IPS-15b (cell line): ENCODE results near the gene ETV3.
"Not testable (repeated sequence)": the region's sequence is repeated elsewhere in the genome, so short reads cannot be mapped to it uniquely, and the experiment has no call there.

Experiments
- H3K27me3 ChIP-seq: one replicate; pipeline ENCODE4 v1.6.1; 2013; ENCODE audit warnings: low read length; ENCODE audit not compliant: control insufficient read depth, insufficient read depth
- H3K36me3 ChIP-seq: one replicate; pipeline ENCODE4 v1.6.1; 2013; ENCODE audit warnings: low read length; ENCODE audit not compliant: control insufficient read depth, insufficient read depth
- H3K4me1 ChIP-seq: one replicate; pipeline ENCODE4 v1.6.1; 2013; ENCODE audit warnings: mild to moderate bottlenecking, low read length; ENCODE audit not compliant: control insufficient read depth, insufficient read depth
- H3K4me3 ChIP-seq: one replicate; pipeline ENCODE4 v1.5.1; 2013; ENCODE audit warnings: low read depth, low read length
- H3K9ac ChIP-seq: one replicate; pipeline ENCODE4 v1.6.1; 2013; ENCODE audit warnings: low read depth, mild to moderate bottlenecking, low read length
- H3K9me3 ChIP-seq: one replicate; pipeline ENCODE4 v1.6.1; 2013; ENCODE audit warnings: mild to moderate bottlenecking, low read length; ENCODE audit not compliant: control insufficient read depth, insufficient read depth

Gene ETV3

DNA sequence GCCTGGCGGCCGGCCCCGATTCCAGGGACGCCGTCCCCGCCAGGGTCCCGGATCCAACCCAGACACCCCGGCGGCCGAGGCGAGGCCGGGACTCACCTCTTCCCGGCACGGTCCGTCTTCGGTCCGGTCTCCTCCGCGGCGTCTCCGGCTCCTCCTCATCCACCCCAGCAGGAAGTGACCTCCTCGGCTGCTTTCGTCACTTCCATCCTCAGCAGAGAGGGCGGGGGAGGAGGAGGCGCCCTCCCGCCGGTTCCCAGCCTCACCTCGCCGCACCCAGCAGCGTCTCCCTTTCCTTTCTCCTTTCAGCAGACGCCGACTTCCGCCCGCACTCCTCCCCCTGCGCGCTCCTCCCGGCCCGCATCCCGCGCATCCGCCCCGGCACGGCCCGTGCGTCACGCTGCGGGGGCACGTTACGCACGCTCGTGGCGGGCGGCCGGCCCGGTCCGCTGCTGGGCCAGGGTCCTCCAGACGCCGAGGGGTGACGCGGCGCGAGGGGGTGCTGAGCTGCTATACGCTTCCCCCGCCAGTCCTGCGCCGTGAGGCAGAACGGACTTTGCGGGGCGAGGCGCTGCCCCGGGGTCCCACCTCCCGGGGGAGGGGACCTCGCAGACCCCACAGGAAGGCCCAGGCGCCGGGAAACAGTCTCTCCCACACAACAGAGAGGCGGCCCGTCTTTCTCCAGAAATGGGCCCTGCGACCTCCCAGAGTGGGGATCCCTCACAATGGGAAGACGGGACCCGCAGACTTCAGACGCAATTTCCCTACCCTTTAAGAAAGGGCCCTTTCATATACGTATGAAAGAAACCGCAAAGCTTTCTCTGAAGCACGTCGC is at the start of gene ETV3:
ETV3 (minus strand) TSS at position 176 of the 832 bp plus-strand sequence. CDS start 2,043 bp downstream, outside the sequence.
- Histone ChIP-seq H3K27me3 (no peaks in the 10 kb centered on the region), H3K36me3 (peaks cover 13% of the 10 kb centered on the region), H3K4me3 (peak within 1 kb of the TSS; percentile 80), H3K9ac (peak within 1 kb of the TSS; percentile 86), H3K9me3 (no peaks in the 10 kb centered on the region), H3K4me1 (peaks cover 19% of the 10 kb centered on the region)

- no peaks in the 10 kb centered on the region for H3K9me3 ChIP-seq
- H3K27me3 ChIP-seq: no peaks in the 10 kb centered on the region
- H3K36me3 ChIP-seq: no peaks in the 10 kb centered on the region
- H3K9ac ChIP-seq: no peak overlapping the region
- no peaks in the 10 kb centered on the region for H3K4me1 ChIP-seq
- no peak overlapping the region for H3K4me3 ChIP-seq
Observed at GRCh38 chr1:157186281-157186992, 48.2 kb upstream of the ETV3 start.

- H3K9ac ChIP-seq: no peak overlapping the region
- no peaks in the 10 kb centered on the region for H3K27me3 ChIP-seq
- no peaks in the 10 kb centered on the region for H3K9me3 ChIP-seq
- H3K36me3 ChIP-seq: no peaks in the 10 kb centered on the region
- no peak overlapping the region for H3K4me3 ChIP-seq
- no peaks in the 10 kb centered on the region for H3K4me1 ChIP-seq
Observed at GRCh38 chr1:157183870-157184269, 45.7 kb upstream of the ETV3 start.

GRCh38 chr1:157182371-157182770 is 44.2 kb upstream of the ETV3 start:
- H3K4me3 ChIP-seq, H3K9ac ChIP-seq, H3K9me3 ChIP-seq, H3K36me3 ChIP-seq, H3K27me3 ChIP-seq, H3K4me1 ChIP-seq: not testable (repeated sequence)

- Histone ChIP-seq H3K27me3 (no peaks in the 10 kb centered on the region), H3K36me3 (no peaks in the 10 kb centered on the region), H3K4me1 (no peaks in the 10 kb centered on the region), H3K9me3 (no peaks in the 10 kb centered on the region), H3K4me3 (no peak overlapping the region), H3K9ac (no peak overlapping the region)
Observed at GRCh38 chr1:157181790-157182189, 43.6 kb upstream of the ETV3 start.

GRCh38 chr1:157181258-157181657 is 43.1 kb upstream of the ETV3 start:
- no peak overlapping the region for H3K9ac ChIP-seq
- H3K27me3 ChIP-seq: no peaks in the 10 kb centered on the region
- H3K4me1 ChIP-seq: no peaks in the 10 kb centered on the region
- H3K4me3 ChIP-seq: no peak overlapping the region
- H3K36me3 ChIP-seq: no peaks in the 10 kb centered on the region
- H3K9me3 ChIP-seq: no peaks in the 10 kb centered on the region

DNA sequence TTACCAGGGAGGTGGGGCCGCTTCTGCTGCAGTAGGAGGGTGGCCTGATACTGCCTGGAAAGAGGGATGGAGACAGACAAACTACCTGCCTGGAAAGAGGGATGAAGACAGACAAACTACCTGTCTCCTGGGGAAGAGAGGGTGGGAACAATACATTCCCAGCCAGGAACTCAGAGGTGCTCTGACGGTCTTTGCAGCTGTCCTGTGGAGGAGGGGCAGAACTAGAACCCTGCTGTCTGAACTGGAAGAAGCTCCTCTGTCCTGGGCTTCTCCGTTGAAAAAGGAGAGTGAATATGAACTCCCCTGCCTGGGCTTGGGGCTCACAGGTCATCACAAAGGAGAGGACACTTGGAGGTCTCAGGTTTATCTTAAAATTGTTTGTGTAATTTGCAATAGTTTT is 40.3 kb upstream of the ETV3 start:
- Histone ChIP-seq H3K4me1 (no peaks in the 10 kb centered on the region), H3K4me3 (no peak overlapping the region), H3K36me3 (no peaks in the 10 kb centered on the region), H3K9ac (no peak overlapping the region), H3K9me3 (no peaks in the 10 kb centered on the region), H3K27me3 (no peaks in the 10 kb centered on the region)

DNA sequence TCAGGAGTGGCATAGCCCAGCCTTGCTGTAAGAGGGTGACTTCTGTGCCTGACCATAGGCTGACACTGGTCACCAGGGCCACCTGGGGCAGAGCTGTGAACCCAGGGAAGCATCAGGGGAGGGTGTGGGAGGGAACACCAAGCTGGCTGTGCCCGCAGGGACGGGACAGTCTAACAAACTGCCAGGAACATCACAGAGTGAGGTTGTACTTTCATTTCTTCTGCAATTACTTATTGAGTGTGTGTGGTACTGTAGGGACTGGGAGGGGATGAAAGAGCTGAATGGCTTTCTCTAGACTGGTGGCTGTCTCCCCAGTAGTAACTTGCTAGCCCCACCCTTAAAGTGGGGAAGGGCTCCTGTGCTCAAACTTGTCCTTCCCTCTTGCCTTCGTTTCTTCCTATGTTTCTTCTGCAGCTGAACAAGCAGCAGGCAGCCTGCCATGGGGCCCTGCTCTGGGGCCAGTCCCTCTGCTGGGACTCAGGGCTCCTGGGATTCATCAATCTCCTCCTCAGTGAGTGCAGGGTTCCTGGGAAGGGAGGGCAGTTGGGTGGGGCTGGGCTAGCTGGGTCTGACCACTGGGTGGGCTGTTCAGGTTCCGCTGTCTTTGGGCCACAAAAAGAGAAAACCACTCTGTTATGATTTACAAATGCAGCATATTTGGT is 39.7 kb upstream of the ETV3 start:
- Histone ChIP-seq H3K4me3 (no peak overlapping the region), H3K27me3 (no peaks in the 10 kb centered on the region), H3K9me3 (no peaks in the 10 kb centered on the region), H3K9ac (no peak overlapping the region), H3K36me3 (no peaks in the 10 kb centered on the region), H3K4me1 (no peaks in the 10 kb centered on the region)

- Histone ChIP-seq H3K36me3 (no peaks in the 10 kb centered on the region), H3K4me3 (no peak overlapping the region), H3K4me1 (no peaks in the 10 kb centered on the region), H3K9ac (no peak overlapping the region), H3K9me3 (no peaks in the 10 kb centered on the region), H3K27me3 (no peaks in the 10 kb centered on the region)
Observed at GRCh38 chr1:157176591-157177121, 38.5 kb upstream of the ETV3 start.

DNA sequence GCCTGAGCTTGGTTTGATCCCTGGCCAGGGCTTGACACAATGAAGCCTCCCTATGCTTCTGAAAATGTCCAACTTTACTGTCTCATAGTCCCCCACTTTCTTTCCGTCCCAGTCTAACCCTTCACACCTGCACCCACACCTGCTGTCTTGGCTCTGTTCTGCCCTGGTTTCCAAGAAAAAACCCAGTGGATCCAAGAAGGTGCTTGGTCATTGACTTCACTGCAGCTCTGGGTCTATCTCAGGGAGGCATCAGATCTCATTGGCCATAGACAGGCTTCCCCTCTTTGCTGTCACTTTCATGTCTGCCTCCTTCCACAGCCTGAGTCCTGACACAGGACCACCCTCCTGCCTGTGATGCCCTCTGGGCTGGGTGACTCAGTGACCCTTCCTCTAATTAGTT is 37.8 kb upstream of the ETV3 start:
- Histone ChIP-seq H3K4me3 (no peak overlapping the region), H3K9ac (no peak overlapping the region), H3K4me1 (no peaks in the 10 kb centered on the region), H3K27me3 (no peaks in the 10 kb centered on the region), H3K9me3 (no peaks in the 10 kb centered on the region), H3K36me3 (no peaks in the 10 kb centered on the region)

DNA sequence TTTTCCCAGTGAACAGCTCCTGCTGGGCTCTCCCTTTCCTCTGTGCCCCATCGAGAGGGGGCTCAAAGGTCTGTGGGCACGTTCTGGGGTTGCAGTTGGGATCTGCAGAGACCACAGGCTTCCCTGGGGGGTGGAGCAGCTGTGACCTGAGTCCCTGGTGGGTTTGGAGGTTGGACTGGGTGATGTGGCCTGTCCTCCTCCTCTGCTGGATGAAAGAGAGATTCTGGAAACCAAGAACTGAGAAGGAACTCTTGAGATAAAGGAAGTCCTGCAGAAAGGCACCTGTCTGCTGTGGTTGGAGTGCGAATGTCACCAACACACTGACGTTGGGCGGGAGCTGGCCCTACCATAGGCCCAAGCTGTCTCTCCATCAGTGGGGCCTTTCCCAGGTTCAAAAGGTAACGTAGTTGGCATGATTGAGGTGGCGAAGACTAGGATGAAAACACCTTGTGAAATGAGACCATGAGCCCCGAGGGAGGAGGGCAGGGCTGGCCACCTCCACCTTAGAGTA is 35.8 kb upstream of the ETV3 start:
- Histone ChIP-seq H3K9me3 (no peaks in the 10 kb centered on the region), H3K36me3 (no peaks in the 10 kb centered on the region), H3K9ac (no peak overlapping the region), H3K4me1 (no peaks in the 10 kb centered on the region), H3K4me3 (no peak overlapping the region), H3K27me3 (no peaks in the 10 kb centered on the region)
